ENCODE results near the gene SELENOP. TPM values are rescaled to one million over a fixed set of nuclear protein-coding genes. Genes with fewer than 3 reads are reported as not detected.

SELENOP gene
- total and polyA plus RNA-seq, 2 of the 13 experiments (the other 11 are each of a cell fraction or from before 2014, with no cell fraction given): 1,895 to 2,083 TPM

GRCh38 chr5:42807722-42808447, 3.8 kb downstream of the SELENOP start (continued):
- TF ChIP-seq, protein P1, sequence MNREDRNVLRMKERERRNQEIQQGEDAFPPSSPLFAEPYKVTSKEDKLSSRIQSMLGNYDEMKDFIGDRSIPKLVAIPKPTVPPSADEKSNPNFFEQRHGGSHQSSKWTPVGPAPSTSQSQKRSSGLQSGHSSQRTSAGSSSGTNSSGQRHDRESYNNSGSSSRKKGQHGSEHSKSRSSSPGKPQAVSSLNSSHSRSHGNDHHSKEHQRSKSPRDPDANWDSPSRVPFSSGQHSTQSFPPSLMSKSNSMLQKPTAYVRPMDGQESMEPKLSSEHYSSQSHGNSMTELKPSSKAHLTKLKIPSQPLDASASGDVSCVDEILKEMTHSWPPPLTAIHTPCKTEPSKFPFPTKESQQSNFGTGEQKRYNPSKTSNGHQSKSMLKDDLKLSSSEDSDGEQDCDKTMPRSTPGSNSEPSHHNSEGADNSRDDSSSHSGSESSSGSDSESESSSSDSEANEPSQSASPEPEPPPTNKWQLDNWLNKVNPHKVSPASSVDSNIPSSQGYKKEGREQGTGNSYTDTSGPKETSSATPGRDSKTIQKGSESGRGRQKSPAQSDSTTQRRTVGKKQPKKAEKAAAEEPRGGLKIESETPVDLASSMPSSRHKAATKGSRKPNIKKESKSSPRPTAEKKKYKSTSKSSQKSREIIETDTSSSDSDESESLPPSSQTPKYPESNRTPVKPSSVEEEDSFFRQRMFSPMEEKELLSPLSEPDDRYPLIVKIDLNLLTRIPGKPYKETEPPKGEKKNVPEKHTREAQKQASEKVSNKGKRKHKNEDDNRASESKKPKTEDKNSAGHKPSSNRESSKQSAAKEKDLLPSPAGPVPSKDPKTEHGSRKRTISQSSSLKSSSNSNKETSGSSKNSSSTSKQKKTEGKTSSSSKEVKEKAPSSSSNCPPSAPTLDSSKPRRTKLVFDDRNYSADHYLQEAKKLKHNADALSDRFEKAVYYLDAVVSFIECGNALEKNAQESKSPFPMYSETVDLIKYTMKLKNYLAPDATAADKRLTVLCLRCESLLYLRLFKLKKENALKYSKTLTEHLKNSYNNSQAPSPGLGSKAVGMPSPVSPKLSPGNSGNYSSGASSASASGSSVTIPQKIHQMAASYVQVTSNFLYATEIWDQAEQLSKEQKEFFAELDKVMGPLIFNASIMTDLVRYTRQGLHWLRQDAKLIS (CRISPR knock-in tag; IDR thresholded peaks at IDR 0.05): 0 out of 2 replicates have a peak, but pooled peaks have one; percentile 42
- TF ChIP-seq FIP1L1 (IDR thresholded peaks at IDR 0.05; ENCODE audit: borderline replicate concordance, insufficient read depth, low read depth, low read length) (no peak), ZNF354B (CRISPR knock-in tag; IDR thresholded peaks at IDR 0.05) (no peak), YEATS2 (CRISPR knock-in tag; IDR thresholded peaks at IDR 0.05; ENCODE audit: borderline replicate concordance) (no peak), ZNF629 (CRISPR knock-in tag; conservative IDR thresholded peaks at IDR 0.05) (no peak), ARNT (IDR thresholded peaks at IDR 0.05) (no peak), PHF21A (CRISPR knock-in tag; IDR thresholded peaks at IDR 0.05) (no peak), SNAPC5 (CRISPR knock-in tag; IDR thresholded peaks at IDR 0.05; ENCODE audit: borderline replicate concordance) (no peak), SKI (IDR thresholded peaks at IDR 0.05; ENCODE audit: partially characterized antibody) (no peak), NR2F2 (IDR thresholded peaks at IDR 0.05; ENCODE audit: borderline replicate concordance, low read depth) (peak; percentile 35; the same call in 1 of the 2 replicates), KLF11 (CRISPR knock-in tag; IDR thresholded peaks at IDR 0.05) (no peak), ZNF782 (CRISPR knock-in tag; IDR thresholded peaks at IDR 0.05; ENCODE audit: borderline replicate concordance) (no peak), CEBPG (CRISPR knock-in tag; IDR thresholded peaks at IDR 0.05) (no peak), ELF4 (CRISPR knock-in tag; IDR thresholded peaks at IDR 0.05; ENCODE audit: borderline replicate concordance) (0 out of 2 replicates have a peak, but pooled peaks have one; percentile 29)
- TF ChIP-seq, protein P2, sequence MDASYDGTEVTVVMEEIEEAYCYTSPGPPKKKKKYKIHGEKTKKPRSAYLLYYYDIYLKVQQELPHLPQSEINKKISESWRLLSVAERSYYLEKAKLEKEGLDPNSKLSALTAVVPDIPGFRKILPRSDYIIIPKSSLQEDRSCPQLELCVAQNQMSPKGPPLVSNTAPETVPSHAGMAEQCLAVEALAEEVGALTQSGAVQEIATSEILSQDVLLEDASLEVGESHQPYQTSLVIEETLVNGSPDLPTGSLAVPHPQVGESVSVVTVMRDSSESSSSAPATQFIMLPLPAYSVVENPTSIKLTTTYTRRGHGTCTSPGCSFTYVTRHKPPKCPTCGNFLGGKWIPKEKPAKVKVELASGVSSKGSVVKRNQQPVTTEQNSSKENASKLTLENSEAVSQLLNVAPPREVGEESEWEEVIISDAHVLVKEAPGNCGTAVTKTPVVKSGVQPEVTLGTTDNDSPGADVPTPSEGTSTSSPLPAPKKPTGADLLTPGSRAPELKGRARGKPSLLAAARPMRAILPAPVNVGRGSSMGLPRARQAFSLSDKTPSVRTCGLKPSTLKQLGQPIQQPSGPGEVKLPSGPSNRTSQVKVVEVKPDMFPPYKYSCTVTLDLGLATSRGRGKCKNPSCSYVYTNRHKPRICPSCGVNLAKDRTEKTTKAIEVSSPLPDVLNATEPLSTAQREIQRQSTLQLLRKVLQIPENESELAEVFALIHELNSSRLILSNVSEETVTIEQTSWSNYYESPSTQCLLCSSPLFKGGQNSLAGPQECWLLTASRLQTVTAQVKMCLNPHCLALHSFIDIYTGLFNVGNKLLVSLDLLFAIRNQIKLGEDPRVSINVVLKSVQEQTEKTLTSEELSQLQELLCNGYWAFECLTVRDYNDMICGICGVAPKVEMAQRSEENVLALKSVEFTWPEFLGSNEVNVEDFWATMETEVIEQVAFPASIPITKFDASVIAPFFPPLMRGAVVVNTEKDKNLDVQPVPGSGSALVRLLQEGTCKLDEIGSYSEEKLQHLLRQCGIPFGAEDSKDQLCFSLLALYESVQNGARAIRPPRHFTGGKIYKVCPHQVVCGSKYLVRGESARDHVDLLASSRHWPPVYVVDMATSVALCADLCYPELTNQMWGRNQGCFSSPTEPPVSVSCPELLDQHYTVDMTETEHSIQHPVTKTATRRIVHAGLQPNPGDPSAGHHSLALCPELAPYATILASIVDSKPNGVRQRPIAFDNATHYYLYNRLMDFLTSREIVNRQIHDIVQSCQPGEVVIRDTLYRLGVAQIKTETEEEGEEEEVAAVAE (CRISPR knock-in tag; IDR thresholded peaks at IDR 0.05; ENCODE audit: borderline replicate concordance): no peak
- TF ChIP-seq, protein P3, sequence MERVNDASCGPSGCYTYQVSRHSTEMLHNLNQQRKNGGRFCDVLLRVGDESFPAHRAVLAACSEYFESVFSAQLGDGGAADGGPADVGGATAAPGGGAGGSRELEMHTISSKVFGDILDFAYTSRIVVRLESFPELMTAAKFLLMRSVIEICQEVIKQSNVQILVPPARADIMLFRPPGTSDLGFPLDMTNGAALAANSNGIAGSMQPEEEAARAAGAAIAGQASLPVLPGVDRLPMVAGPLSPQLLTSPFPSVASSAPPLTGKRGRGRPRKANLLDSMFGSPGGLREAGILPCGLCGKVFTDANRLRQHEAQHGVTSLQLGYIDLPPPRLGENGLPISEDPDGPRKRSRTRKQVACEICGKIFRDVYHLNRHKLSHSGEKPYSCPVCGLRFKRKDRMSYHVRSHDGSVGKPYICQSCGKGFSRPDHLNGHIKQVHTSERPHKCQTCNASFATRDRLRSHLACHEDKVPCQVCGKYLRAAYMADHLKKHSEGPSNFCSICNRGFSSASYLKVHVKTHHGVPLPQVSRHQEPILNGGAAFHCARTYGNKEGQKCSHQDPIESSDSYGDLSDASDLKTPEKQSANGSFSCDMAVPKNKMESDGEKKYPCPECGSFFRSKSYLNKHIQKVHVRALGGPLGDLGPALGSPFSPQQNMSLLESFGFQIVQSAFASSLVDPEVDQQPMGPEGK (CRISPR knock-in tag; IDR thresholded peaks at IDR 0.05): 0 out of 2 replicates have a peak, but pooled peaks have one; percentile 8
- TF ChIP-seq, protein P4, sequence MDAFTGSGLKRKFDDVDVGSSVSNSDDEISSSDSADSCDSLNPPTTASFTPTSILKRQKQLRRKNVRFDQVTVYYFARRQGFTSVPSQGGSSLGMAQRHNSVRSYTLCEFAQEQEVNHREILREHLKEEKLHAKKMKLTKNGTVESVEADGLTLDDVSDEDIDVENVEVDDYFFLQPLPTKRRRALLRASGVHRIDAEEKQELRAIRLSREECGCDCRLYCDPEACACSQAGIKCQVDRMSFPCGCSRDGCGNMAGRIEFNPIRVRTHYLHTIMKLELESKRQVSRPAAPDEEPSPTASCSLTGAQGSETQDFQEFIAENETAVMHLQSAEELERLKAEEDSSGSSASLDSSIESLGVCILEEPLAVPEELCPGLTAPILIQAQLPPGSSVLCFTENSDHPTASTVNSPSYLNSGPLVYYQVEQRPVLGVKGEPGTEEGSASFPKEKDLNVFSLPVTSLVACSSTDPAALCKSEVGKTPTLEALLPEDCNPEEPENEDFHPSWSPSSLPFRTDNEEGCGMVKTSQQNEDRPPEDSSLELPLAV (CRISPR knock-in tag; conservative IDR thresholded peaks at IDR 0.05; ENCODE audit: low read depth): no peak
